ENCODE results near the gene IFITM5.

IFITM5 gene

DNA sequence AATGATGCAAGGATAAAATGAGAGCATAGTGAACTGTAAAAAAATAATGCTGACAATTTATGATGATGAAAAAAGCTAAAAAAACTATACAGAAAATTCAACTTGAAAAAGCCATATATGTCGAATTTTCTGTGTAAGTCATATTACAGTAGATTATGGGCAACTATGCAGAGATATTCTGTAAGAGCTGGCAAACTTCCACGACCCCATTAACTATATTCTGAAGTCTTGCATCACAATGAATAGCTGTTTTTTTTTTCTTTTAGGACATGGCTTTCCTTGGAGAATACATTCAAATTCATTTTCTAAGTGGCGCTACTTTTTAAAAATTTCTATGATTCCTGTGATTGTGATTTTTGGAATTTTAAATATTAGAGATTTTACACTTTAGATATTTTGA is 44.1 kb downstream of the IFITM5 start:
- no peak for ATAC-seq
- TF ChIP-seq RARB (CRISPR knock-in tag; IDR thresholded peaks at IDR 0.05) = no peak
- no peak for TF ChIP-seq ZNF565 (CRISPR knock-in tag; conservative IDR thresholded peaks at IDR 0.05; ENCODE audit: low read depth)
- TF ChIP-seq GLIS3 (CRISPR knock-in tag; IDR thresholded peaks at IDR 0.05) = no peak
- TF ChIP-seq ZNF8 (CRISPR knock-in tag; IDR thresholded peaks at IDR 0.05) = no peak
- TF ChIP-seq ZC3H10 (CRISPR knock-in tag; IDR thresholded peaks at IDR 0.05) = no peak
- no peak for TF ChIP-seq OSR1 (CRISPR knock-in tag; IDR thresholded peaks at IDR 0.05)
- TF ChIP-seq BACH2 (CRISPR knock-in tag; IDR thresholded peaks at IDR 0.05; ENCODE audit: borderline replicate concordance) = no peak
- no peak for TF ChIP-seq ZNF70 (CRISPR knock-in tag; IDR thresholded peaks at IDR 0.05)
- TF ChIP-seq CREB5 (CRISPR knock-in tag; IDR thresholded peaks at IDR 0.05; ENCODE audit: low read depth) = no peak
- no peak for TF ChIP-seq PPARA (CRISPR knock-in tag; IDR thresholded peaks at IDR 0.05; ENCODE audit: borderline replicate concordance)
- TF ChIP-seq ZFP3 (CRISPR knock-in tag; IDR thresholded peaks at IDR 0.05) = no peak
- no peak for TF ChIP-seq TCF4 (CRISPR knock-in tag; IDR thresholded peaks at IDR 0.05; ENCODE audit: borderline replicate concordance)
- no peak for TF ChIP-seq ARNTL (CRISPR knock-in tag; IDR thresholded peaks at IDR 0.05; ENCODE audit: borderline replicate concordance, low read depth)

DNA sequence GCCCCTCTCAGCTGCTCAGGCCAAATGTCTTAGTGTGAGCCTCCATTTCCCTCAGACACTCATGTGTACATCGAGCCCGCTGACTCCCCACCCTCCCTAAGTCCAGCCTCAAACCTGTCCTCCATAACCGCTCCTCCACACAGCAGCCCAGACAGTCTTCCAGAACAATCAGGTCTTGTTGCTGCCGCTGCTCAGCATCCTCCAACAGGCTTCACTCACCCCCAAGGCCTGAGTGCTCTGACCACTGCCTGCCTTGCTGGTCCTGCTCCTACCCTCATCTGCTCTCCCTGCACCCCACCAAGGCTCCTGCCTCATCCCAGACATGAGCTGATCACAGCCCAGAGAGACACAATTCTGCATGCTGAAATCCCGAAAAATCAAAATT is 45.4 kb downstream of the IFITM5 start:
- no peak; the same call in 2 of the 3 replicates for ATAC-seq
- TF ChIP-seq, protein P1, sequence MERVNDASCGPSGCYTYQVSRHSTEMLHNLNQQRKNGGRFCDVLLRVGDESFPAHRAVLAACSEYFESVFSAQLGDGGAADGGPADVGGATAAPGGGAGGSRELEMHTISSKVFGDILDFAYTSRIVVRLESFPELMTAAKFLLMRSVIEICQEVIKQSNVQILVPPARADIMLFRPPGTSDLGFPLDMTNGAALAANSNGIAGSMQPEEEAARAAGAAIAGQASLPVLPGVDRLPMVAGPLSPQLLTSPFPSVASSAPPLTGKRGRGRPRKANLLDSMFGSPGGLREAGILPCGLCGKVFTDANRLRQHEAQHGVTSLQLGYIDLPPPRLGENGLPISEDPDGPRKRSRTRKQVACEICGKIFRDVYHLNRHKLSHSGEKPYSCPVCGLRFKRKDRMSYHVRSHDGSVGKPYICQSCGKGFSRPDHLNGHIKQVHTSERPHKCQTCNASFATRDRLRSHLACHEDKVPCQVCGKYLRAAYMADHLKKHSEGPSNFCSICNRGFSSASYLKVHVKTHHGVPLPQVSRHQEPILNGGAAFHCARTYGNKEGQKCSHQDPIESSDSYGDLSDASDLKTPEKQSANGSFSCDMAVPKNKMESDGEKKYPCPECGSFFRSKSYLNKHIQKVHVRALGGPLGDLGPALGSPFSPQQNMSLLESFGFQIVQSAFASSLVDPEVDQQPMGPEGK (CRISPR knock-in tag; IDR thresholded peaks at IDR 0.05; ENCODE audit: borderline replicate concordance) = no peak
- TF ChIP-seq PPARA (CRISPR knock-in tag; IDR thresholded peaks at IDR 0.05; ENCODE audit: borderline replicate concordance) = no peak

- no peak; the same call in 2 of the 3 replicates for ATAC-seq
- TF ChIP-seq OSR1 (CRISPR knock-in tag; IDR thresholded peaks at IDR 0.05) (no peak), ARNTL (CRISPR knock-in tag; IDR thresholded peaks at IDR 0.05; ENCODE audit: borderline replicate concordance, low read depth) (no peak), CSDC2 (CRISPR knock-in tag; IDR thresholded peaks at IDR 0.05) (no peak), ZNF565 (CRISPR knock-in tag; conservative IDR thresholded peaks at IDR 0.05; ENCODE audit: low read depth) (no peak), ISL1 (CRISPR knock-in tag; IDR thresholded peaks at IDR 0.05) (no peak), RARB (CRISPR knock-in tag; IDR thresholded peaks at IDR 0.05) (no peak), GLIS3 (CRISPR knock-in tag; IDR thresholded peaks at IDR 0.05) (no peak), ZNF70 (CRISPR knock-in tag; IDR thresholded peaks at IDR 0.05) (no peak), ZC3H10 (CRISPR knock-in tag; IDR thresholded peaks at IDR 0.05) (no peak), ZNF8 (CRISPR knock-in tag; IDR thresholded peaks at IDR 0.05) (no peak), BACH2 (CRISPR knock-in tag; IDR thresholded peaks at IDR 0.05; ENCODE audit: borderline replicate concordance) (no peak), ZFP3 (CRISPR knock-in tag; IDR thresholded peaks at IDR 0.05) (no peak), TOX (CRISPR knock-in tag; IDR thresholded peaks at IDR 0.05; ENCODE audit: borderline replicate concordance) (no peak), TCF4 (CRISPR knock-in tag; IDR thresholded peaks at IDR 0.05; ENCODE audit: borderline replicate concordance) (no peak), CREB5 (CRISPR knock-in tag; IDR thresholded peaks at IDR 0.05; ENCODE audit: low read depth) (no peak), SNAI2 (CRISPR knock-in tag; IDR thresholded peaks at IDR 0.05) (no peak), ZFP30 (CRISPR knock-in tag; IDR thresholded peaks at IDR 0.05) (no peak)
- TF ChIP-seq, protein P2, sequence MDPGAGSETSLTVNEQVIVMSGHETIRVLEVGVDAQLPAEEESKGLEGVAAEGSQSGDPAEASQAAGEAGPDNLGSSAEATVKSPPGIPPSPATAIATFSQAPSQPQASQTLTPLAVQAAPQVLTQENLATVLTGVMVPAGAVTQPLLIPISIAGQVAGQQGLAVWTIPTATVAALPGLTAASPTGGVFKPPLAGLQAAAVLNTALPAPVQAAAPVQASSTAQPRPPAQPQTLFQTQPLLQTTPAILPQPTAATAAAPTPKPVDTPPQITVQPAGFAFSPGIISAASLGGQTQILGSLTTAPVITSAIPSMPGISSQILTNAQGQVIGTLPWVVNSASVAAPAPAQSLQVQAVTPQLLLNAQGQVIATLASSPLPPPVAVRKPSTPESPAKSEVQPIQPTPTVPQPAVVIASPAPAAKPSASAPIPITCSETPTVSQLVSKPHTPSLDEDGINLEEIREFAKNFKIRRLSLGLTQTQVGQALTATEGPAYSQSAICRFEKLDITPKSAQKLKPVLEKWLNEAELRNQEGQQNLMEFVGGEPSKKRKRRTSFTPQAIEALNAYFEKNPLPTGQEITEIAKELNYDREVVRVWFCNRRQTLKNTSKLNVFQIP (CRISPR knock-in tag; IDR thresholded peaks at IDR 0.05; ENCODE audit: borderline replicate concordance, low read depth) = no peak
- TF ChIP-seq, protein P3, sequence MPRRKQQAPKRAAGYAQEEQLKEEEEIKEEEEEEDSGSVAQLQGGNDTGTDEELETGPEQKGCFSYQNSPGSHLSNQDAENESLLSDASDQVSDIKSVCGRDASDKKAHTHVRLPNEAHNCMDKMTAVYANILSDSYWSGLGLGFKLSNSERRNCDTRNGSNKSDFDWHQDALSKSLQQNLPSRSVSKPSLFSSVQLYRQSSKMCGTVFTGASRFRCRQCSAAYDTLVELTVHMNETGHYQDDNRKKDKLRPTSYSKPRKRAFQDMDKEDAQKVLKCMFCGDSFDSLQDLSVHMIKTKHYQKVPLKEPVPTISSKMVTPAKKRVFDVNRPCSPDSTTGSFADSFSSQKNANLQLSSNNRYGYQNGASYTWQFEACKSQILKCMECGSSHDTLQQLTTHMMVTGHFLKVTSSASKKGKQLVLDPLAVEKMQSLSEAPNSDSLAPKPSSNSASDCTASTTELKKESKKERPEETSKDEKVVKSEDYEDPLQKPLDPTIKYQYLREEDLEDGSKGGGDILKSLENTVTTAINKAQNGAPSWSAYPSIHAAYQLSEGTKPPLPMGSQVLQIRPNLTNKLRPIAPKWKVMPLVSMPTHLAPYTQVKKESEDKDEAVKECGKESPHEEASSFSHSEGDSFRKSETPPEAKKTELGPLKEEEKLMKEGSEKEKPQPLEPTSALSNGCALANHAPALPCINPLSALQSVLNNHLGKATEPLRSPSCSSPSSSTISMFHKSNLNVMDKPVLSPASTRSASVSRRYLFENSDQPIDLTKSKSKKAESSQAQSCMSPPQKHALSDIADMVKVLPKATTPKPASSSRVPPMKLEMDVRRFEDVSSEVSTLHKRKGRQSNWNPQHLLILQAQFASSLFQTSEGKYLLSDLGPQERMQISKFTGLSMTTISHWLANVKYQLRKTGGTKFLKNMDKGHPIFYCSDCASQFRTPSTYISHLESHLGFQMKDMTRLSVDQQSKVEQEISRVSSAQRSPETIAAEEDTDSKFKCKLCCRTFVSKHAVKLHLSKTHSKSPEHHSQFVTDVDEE (CRISPR knock-in tag; IDR thresholded peaks at IDR 0.05) = no peak
- TF ChIP-seq, protein P1 (CRISPR knock-in tag; IDR thresholded peaks at IDR 0.05; ENCODE audit: borderline replicate concordance) = no peak
Observed at GRCh38 chr11:253160-253885, 46.0 kb downstream of the IFITM5 start.
